ENCODE measurements around the gene INVS.
A peak's percentile ranks its signal among the peaks of the same experiment; 100 is the strongest.
"Not testable (repeated sequence)": the region's sequence is repeated elsewhere in the genome, so short reads cannot be mapped to it uniquely, and the experiment has no call there.

Gene INVS

DNA sequence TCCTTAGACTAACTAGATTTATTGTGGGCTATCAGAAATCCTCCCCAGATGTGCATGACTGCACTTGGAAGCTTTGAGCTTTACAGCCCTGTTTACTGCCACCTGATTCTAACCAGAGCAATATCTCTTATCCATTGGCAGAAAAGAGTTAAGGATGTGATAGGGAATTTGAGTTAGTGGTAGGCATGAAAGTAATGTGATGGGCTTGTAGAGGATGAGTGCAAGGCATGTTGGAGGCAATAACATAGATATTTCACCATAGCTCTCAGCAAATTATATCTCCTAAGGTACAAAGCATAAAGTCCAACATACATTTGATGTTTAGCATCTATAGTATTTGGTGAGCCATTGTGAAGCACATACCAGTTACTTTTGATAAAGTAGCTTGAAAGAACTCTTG, 103.8 kb downstream of the INVS start:
- DNase-seq (ENCODE audit: low read depth): no peak

DNA sequence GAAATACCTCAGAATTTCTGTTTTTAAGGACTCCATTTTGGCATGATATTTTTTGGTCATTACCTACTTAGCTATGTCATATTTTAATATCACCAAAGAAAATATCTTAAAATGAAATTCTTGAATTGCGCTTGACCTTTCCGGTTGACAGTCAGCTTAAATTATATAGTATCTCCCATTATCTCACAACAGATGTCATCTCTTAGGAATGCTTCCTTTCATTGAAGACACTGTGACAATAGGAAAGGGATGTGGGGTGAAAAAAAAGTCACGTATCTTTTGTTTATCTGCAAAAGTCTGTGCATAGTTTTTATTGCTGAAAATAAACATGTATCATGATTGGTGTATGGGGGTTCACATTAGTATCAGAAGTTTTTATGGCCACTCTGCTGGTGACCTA, 105.8 kb downstream of the INVS start:
- no peak for DNase-seq (ENCODE audit: low read depth)

DNA sequence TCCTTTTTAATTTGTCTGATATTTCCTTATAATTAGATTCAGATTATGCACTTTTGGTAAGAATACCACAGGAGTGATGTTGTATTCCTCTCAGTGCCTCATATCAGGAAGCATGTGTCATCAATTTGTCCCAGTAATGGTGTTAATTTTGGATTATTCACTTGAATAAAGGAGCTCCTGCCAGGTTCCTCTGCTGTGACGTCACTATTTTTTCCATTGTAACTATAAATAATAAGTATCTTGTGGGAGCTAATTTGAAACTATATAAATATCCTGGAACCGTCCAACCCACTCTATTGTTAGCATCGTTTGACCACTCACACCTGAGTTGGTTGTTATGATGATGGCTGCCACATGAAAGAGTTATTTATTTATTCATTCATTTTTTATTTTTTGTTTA, 107.9 kb downstream of the INVS start:
- no peak for DNase-seq (ENCODE audit: low read depth)

- DNase-seq (ENCODE audit: low read depth): no peak
Measured at GRCh38 chr9:100208673-100209072, 109.6 kb downstream of the INVS start.

DNA sequence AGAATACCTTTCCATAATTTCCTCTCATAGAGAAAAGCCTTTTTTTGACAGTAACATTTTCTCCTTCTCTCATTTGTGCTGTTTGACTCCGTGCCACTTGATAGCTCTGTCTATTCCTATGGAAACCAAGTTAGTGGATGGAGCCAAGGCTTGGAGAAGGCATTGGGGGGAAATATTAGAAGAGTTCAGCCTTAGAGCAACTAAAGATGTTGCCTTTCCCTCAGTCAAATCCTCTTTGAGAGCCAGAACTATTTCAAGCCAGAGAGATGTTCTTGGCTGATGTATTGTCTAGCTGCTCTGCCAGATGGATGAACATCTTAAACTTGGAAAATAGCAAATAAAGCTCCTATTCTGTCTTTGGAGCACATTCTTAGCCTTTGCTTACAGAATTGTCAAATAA, 112.4 kb downstream of the INVS start:
- DNase-seq (ENCODE audit: low read depth): no peak

DNA sequence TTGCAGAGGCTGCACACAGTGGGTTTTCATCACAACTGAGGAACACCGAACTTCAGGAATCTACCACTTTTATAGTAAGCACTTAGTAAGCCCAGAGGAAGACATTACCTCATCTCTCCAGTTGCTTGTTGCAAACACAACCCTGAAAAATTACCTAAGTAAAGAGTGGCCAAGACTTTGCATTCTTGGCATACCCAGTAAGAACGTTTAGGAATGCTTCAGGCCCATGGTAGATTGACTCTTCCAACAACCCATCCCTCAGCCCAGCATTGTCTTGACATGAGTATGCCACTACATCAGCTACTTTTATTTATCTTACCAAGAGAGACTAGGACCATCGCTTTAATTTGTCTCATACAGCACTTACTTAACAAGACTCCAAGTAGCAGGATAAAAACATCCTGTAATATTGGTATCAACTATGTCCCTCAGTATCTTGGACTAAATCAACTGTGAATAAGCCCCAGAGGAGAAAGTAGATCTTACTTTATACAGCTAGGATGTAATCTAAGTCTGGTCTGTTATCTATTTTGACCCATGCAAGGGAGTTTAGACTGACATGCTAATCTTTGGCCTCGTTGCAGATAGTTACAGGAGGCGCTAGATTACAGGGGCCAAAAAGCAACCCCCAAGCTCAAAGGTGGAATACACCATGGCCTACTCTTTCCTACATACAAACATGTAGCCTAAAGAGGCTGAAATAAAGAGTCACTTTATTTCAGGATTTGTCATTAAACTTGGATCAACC, 114.9 kb downstream of the INVS start:
- no peak for DNase-seq (ENCODE audit: low read depth)

GRCh38 chr9:100216178-100216787, 117.2 kb downstream of the INVS start:
- peak; percentile 34 for DNase-seq (ENCODE audit: low read depth)

DNA sequence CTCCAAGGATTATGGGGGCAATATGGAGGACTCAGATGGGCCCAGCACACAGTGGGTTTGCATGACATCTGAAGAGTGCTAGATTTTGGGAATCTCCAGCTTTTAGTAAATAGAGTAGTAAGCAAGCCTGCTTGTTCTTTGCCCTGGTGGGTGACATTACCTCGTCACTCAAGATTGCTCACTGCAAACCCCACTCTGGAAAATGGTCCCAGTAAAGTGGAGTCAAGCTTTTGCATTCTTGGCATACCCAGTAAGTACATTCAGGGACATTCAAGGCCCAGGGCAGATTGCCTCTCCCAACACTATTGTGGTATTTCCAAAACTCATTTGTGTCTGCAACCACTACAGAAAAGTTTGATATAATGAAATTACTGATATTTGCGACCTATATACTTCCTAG, 118.5 kb downstream of the INVS start:
- DNase-seq (ENCODE audit: low read depth): no peak

- no peak for DNase-seq (ENCODE audit: low read depth)
Measured at GRCh38 chr9:100219347-100219746, 120.3 kb downstream of the INVS start.

GRCh38 chr9:100220936-100221335, 121.9 kb downstream of the INVS start:
- DNase-seq (ENCODE audit: low read depth): no peak

DNA sequence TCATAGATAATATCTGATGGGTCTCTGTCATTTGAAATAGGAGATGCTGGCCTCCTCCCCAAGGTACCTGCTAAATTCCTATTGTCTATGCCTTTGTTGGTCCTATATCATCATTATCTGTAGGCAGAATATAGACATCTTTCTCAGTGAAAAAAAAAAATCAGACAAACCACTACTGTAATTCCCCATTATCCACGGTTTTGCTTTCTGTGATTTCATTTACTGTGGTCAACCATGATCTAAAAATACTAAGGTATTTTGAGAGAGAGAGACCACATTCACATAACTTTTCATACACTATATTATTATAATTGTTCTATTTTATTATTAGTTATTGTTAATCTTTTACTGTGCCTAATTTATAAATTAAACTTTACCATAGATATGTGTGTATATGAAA, 122.5 kb downstream of the INVS start:
- DNase-seq (ENCODE audit: low read depth): no peak

- DNase-seq (ENCODE audit: low read depth): no peak
Measured at GRCh38 chr9:100222674-100223073, 123.6 kb downstream of the INVS start.

DNA sequence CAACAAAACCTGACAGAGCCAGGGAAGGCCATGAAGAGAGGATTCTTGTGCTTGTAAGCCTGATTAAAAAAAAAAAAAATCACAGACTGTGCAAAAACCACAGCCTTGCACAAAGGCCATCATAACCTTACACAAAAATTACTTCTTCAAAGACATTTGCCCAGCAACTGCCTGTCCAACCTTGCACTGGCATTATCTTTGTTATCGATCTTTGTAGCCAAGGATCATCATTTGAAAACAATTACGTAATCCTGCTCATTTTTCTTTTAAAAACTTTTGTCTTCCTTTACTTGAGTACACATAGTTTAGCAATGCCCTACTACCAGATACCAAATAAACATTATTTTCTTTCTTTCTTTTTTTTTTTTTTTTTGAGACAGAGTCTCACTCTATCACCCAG, 128.6 kb downstream of the INVS start:
- DNase-seq (ENCODE audit: low read depth): no peak

DNA sequence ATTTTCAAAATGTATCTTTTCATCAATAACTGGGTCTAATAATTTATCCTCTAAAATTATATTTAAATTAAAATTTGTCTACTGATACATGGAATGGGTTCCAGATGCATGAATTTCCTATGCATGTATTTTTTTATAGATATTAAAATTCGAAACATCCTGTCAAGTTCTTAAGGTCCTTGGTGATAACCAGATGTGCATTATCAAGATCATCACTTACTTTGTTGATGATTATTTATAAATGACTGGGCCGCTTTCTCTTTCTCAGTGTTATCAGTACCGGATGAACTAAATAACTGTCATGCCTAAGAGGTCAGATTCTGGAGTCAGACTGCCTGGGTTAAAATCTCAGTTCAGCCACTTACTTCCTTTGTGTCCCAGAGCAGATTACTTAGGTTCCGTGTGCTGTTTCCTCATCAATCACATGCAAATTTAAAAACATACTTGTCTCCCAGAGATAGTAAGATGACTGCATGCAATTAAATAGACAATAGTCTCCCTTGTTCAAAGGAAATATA, 129.4 kb downstream of the INVS start:
- no peak for DNase-seq (ENCODE audit: low read depth)

- DNase-seq (ENCODE audit: low read depth): no peak
Measured at GRCh38 chr9:100229136-100229535, 130.1 kb downstream of the INVS start.

GRCh38 chr9:100229561-100229960, 130.5 kb downstream of the INVS start:
- no peak for DNase-seq (ENCODE audit: low read depth)

DNA sequence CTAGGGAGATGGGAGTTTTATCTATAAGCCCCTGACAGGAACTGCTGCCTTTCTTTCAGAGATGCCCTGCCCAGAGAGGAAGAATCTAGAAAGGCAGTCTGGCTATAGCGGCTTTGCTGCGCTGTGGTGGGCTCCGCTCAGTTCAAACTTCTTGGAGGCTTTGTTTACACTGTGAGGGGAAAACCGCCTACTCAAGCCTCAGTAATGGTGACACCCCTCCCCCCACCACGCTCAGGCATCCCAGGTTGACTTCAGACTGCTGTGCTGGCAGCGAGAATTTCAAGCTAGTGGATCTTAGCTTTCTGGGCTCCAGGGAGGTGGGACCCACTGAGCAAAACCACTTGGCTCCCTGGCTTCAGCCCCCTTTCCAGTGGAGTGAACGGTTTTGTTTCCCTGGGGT, 137.9 kb downstream of the INVS start:
- not testable (repeated sequence) for DNase-seq (ENCODE audit: low read depth)

- no peak for DNase-seq (ENCODE audit: low read depth)
Measured at GRCh38 chr9:100240512-100240911, 141.5 kb downstream of the INVS start.

DNA sequence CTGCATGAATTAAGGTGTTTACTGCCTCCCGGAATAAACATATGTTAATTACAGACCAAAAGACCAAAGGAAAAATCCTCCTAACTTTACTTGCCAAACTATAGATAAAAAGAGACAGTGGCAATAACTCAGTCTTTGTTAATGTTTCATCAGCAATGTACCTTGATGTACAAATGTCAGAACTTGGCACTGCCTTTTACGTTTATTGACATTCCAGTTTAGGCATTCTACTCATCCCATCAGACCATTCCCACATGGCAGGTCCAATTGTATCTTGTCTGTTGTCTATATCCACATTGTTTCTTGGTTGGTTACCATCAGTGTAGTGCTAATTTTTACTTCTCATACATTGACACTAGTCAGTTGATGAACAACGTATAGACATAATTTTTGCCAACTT, 168.2 kb downstream of the INVS start:
- DNase-seq (ENCODE audit: low read depth): no peak

- DNase-seq (ENCODE audit: low read depth): no peak
Measured at GRCh38 chr9:100268271-100268670, 169.2 kb downstream of the INVS start.

- DNase-seq (ENCODE audit: low read depth): no peak
Measured at GRCh38 chr9:100269656-100270055, 170.6 kb downstream of the INVS start.

- DNase-seq (ENCODE audit: low read depth): no peak
Measured at GRCh38 chr9:100277166-100277979, 178.3 kb downstream of the INVS start.

DNA sequence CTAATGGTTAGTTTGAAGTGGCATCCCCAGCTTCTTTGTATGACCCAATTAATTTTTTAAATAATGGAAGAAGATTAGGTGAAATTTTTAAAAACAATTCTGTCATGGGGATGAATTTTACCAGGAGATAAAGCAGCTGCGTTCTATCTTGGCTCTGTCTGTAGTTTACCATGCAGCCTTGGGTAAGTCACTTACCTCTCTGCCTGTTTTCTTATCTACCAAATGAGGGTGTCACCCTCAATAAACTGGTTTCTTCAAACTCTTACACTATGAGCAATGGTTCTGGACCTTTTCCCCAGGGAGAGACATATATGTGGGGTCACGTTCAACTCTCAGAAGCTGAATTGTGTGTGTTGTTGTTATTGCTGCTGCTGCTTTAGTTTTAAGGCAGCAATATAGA, 182.0 kb downstream of the INVS start:
- no peak for DNase-seq (ENCODE audit: low read depth)
